H1 (cell line): ENCODE data around the gene HMCN2. TPM values are rescaled to one million over a fixed set of nuclear protein-coding genes. Genes with fewer than 3 reads are reported as not detected.

Experiments
- CTCF ChIA-PET: fragments of 300-600 bp; sonication (Branson Sonifier 250); formaldehyde crosslinking; loops from one replicate; lab custom pipeline; 2021; ENCODE audit not compliant: partially characterized antibody; lab: Charles Lee
- POLR2A ChIA-PET: fragments of 300-600 bp; sonication (Branson Sonifier 250); formaldehyde crosslinking; loops from one replicate; lab custom pipeline; 2021; ENCODE audit warnings: inconsistent platforms; ENCODE audit not compliant: partially characterized antibody; lab: Charles Lee
- DNase-seq, 2 experiments: peaks; one replicate each; pipeline versions ENCODE4 v3.0.0 to v3.0.0-alpha.2; 2010 to 2022; ENCODE audit warnings: low spot score in 2 of 2, low read depth in 1 of 2, mixed read lengths in 1 of 2
- FAIRE-seq: peaks from 2 replicates; lab custom pipeline; 2011; peaks lifted over from hg19 to GRCh38; lab: Jason Lieb, UNC
- H2AFZ ChIP-seq: 2 replicates; pipeline ENCODE4 v1.8.1; 2012; ENCODE audit warnings: low read length, inconsistent platforms
- H2AK5ac ChIP-seq: 2 replicates; pipeline ENCODE4 v1.6.1; 2013; ENCODE audit warnings: low read depth, low read length
- H2BK120ac ChIP-seq: replicated peaks from 2 replicates; pipeline ENCODE3; 2013; ENCODE audit warnings: low read depth, low read length, inconsistent platforms
- H2BK12ac ChIP-seq: 2 replicates; pipeline ENCODE4 v1.6.1; 2013; ENCODE audit warnings: low read depth, low read length
- H2BK15ac ChIP-seq: 2 replicates; pipeline ENCODE4 v1.6.1; 2013; ENCODE audit warnings: low read length
- H2BK20ac ChIP-seq: 2 replicates; pipeline ENCODE4 v1.6.1; 2013; ENCODE audit warnings: low read length
- H2BK5ac ChIP-seq: 2 replicates; pipeline ENCODE4 v1.6.1; 2013; ENCODE audit warnings: low read depth, low read length
- H3K14ac ChIP-seq: 2 replicates; pipeline ENCODE4 v1.6.1; 2013; ENCODE audit warnings: inconsistent platforms; ENCODE audit not compliant: insufficient read length
- H3K18ac ChIP-seq: 2 replicates; pipeline ENCODE4 v1.6.1; 2013; ENCODE audit warnings: low read length; ENCODE audit errors: extremely low read depth
- H3K23ac ChIP-seq: 2 replicates; pipeline ENCODE4 v1.6.1; 2013; ENCODE audit warnings: inconsistent platforms; ENCODE audit not compliant: insufficient read length
- H3K23me2 ChIP-seq: 2 replicates; pipeline ENCODE4 v1.6.1; 2013; ENCODE audit warnings: low read depth, low read length
- H3K27ac ChIP-seq: 2 replicates; pipeline ENCODE4 v1.6.1; 2011; ENCODE audit warnings: low read depth, low read length, inconsistent platforms
- H3K27me3 ChIP-seq, 4 experiments: replicated peaks in 1 of 4; 1 replicate in 1 of 4; 2 replicates in 3 of 4; pipeline versions ENCODE4 v1.6.1 to v1.8.1; 2011 to 2013; ENCODE audit warnings: low read length in 3 of 4, mild to moderate bottlenecking in 3 of 4, inconsistent platforms in 2 of 4, mixed read lengths in 2 of 4, moderate library complexity in 1 of 4; ENCODE audit not compliant: control insufficient read depth in 3 of 4, insufficient read depth in 3 of 4; ENCODE audit errors: extremely low read depth in 1 of 4
- H3K36me3 ChIP-seq, 4 experiments: 2 replicates each; pipeline versions ENCODE4 v1.6.1 to v1.8.1; 2011 to 2013; ENCODE audit warnings: mild to moderate bottlenecking in 4 of 4, low read length in 3 of 4, moderate library complexity in 2 of 4, control low read depth in 1 of 4, inconsistent platforms in 1 of 4; ENCODE audit not compliant: insufficient read depth in 4 of 4, control insufficient read depth in 2 of 4
- H3K4ac ChIP-seq: replicated peaks from 2 replicates; pipeline ENCODE3; 2013; ENCODE audit warnings: low read length, low read depth, mixed read lengths, inconsistent platforms; ENCODE audit not compliant: insufficient read length
- H3K4me1 ChIP-seq, 4 experiments: replicated peaks in 1 of 4; 1 replicate in 1 of 4; 2 replicates in 3 of 4; pipeline versions ENCODE4 v1.6.1 to v1.8.1; 2011 to 2013; ENCODE audit warnings: low read length in 3 of 4, inconsistent platforms in 2 of 4, mixed read lengths in 1 of 4; ENCODE audit not compliant: insufficient read depth in 4 of 4, control insufficient read depth in 3 of 4
- H3K4me2 ChIP-seq, 2 experiments: 2 replicates each; pipeline versions ENCODE4 v1.6.1 to v1.8.1; 2011 to 2013; ENCODE audit warnings: low read depth in 2 of 2, low read length in 2 of 2, control low read depth in 1 of 2, inconsistent platforms in 1 of 2, mild to moderate bottlenecking in 1 of 2; ENCODE audit not compliant: insufficient read depth in 1 of 2
- H3K4me3 ChIP-seq, 4 experiments: fragments of 200-600, 300-600 bp in 1 of 4; sonication (generic), shearing (Covaris generic), sonication (Bioruptor Twin) in 1 of 4; 2 replicates each; pipeline versions ENCODE4 v1.5.1 to v1.8.1; 2011 to 2016; ENCODE audit warnings: low read length in 4 of 4, low read depth in 3 of 4, control low read depth in 2 of 4, inconsistent platforms in 2 of 4, mild to moderate bottlenecking in 2 of 4, mixed read lengths in 1 of 4, moderate library complexity in 1 of 4; ENCODE audit not compliant: insufficient read depth in 2 of 4; ENCODE audit errors: extremely low read depth in 1 of 4
- H3K56ac ChIP-seq: replicated peaks from 2 replicates; pipeline ENCODE3; 2013; ENCODE audit warnings: low read depth, mild to moderate bottlenecking, mixed read lengths, low read length, inconsistent platforms; ENCODE audit not compliant: insufficient read length
- H3K79me1 ChIP-seq: 2 replicates; pipeline ENCODE4 v1.6.1; 2013; ENCODE audit warnings: low read depth, low read length, control low read depth
- H3K79me2 ChIP-seq, 2 experiments: 2 replicates each; pipeline versions ENCODE4 v1.6.1 to v1.8.1; 2012 to 2013; ENCODE audit warnings: low read length in 2 of 2, mild to moderate bottlenecking in 2 of 2, inconsistent platforms in 1 of 2; ENCODE audit not compliant: insufficient read depth in 2 of 2, control insufficient read depth in 1 of 2
- H3K9ac ChIP-seq, 4 experiments: replicated peaks in 1 of 4; 1 replicate in 1 of 4; 2 replicates in 3 of 4; pipeline versions ENCODE4 v1.6.1 to v1.8.1; 2011 to 2013; ENCODE audit warnings: low read depth in 3 of 4, low read length in 3 of 4, control low read depth in 2 of 4, mild to moderate bottlenecking in 2 of 4, moderate library complexity in 2 of 4, inconsistent platforms in 1 of 4; ENCODE audit errors: extremely low read depth in 1 of 4
- H3K9me3 ChIP-seq, 2 experiments: 2 replicates each; pipeline versions ENCODE4 v1.6.1 to v1.8.1; 2012 to 2013; ENCODE audit warnings: mild to moderate bottlenecking in 2 of 2, moderate library complexity in 2 of 2, control low read depth in 1 of 2, inconsistent platforms in 1 of 2, low read depth in 1 of 2, low read length in 1 of 2, mixed read lengths in 1 of 2; ENCODE audit not compliant: insufficient read depth in 2 of 2
- H4K20me1 ChIP-seq, 2 experiments: replicated peaks in 1 of 2; 2 replicates each; pipeline versions ENCODE3 to v1.8.1; 2011 to 2013; ENCODE audit warnings: inconsistent platforms in 2 of 2, low read length in 2 of 2, mild to moderate bottlenecking in 1 of 2; ENCODE audit not compliant: insufficient read depth in 2 of 2, control insufficient read depth in 1 of 2
- H4K5ac ChIP-seq: 2 replicates; pipeline ENCODE4 v1.6.1; 2013; ENCODE audit warnings: low read length, low read depth, mixed read lengths, inconsistent platforms; ENCODE audit not compliant: insufficient read length
- H4K8ac ChIP-seq: 2 replicates; pipeline ENCODE4 v1.8.0; 2013; ENCODE audit warnings: mild to moderate bottlenecking, moderate library complexity, low read length, inconsistent platforms; ENCODE audit not compliant: insufficient read depth; ENCODE audit errors: extremely low read depth
- H4K91ac ChIP-seq: replicated peaks from 2 replicates; pipeline ENCODE3; 2013; ENCODE audit warnings: low read length, mixed read lengths, inconsistent platforms; ENCODE audit not compliant: insufficient read length
- ASH2L ChIP-seq: fragments of 200-600, 300-600 bp; sonication (generic); IDR thresholded peaks from one replicate; pipeline ENCODE4 v1.7.1; 2017; ENCODE audit warnings: low read length
- ATF2 ChIP-seq: IDR thresholded peaks from 2 replicates; pipeline ENCODE4 v1.6.1; 2012; ENCODE audit warnings: low read length, inconsistent platforms
- ATF3 ChIP-seq: IDR thresholded peaks from 2 replicates; pipeline ENCODE4 v1.6.1; 2011; ENCODE audit warnings: low read depth, mild to moderate bottlenecking, low read length; ENCODE audit not compliant: insufficient read depth
- EGR1 ChIP-seq: IDR thresholded peaks from 2 replicates; pipeline ENCODE4 v1.6.1; 2011; ENCODE audit warnings: low read depth, low read length, borderline replicate concordance
- EZH2 ChIP-seq: fragments of 200-600 bp; sonication (generic); IDR thresholded peaks from 2 replicates; pipeline ENCODE4 v1.7.1; 2012; ENCODE audit warnings: low read depth, mild to moderate bottlenecking, moderate library complexity, low read length, inconsistent platforms; ENCODE audit not compliant: severe bottlenecking
- GABPA ChIP-seq: IDR thresholded peaks from 2 replicates; pipeline ENCODE4 v1.6.1; 2011; ENCODE audit warnings: mild to moderate bottlenecking, low read length, moderate library complexity, borderline replicate concordance; ENCODE audit not compliant: insufficient read depth
- GTF2F1 ChIP-seq: IDR thresholded peaks from 2 replicates; pipeline ENCODE4 v1.6.1; 2012; ENCODE audit warnings: low read depth, low read length, improper control_type of control experiment, borderline replicate concordance
- KDM4A ChIP-seq: IDR thresholded peaks from one replicate; pipeline ENCODE4 v1.7.1; 2012; ENCODE audit warnings: low read depth, mild to moderate bottlenecking, moderate library complexity, low read length, inconsistent platforms; ENCODE audit not compliant: severe bottlenecking
- SIX5 ChIP-seq: IDR thresholded peaks from 2 replicates; pipeline ENCODE4 v1.6.1; 2011; ENCODE audit warnings: mild to moderate bottlenecking, low read depth, low read length
- SP2 ChIP-seq: IDR thresholded peaks from 2 replicates; pipeline ENCODE4 v1.6.1; 2012; ENCODE audit warnings: mild to moderate bottlenecking, low read length, inconsistent platforms
- ZNF274 ChIP-seq: IDR thresholded peaks from 2 replicates; pipeline ENCODE4 v1.7.0; 2012; ENCODE audit warnings: low read length, borderline replicate concordance; ENCODE audit errors: extremely low read depth
- WGBS, 2 experiments: shearing (Covaris generic) in 1 of 2; methylation state at CpG; one replicate each; pipeline versions ENCODE4 v1.1.6 to v1.1.7; 2013 to 2015; ENCODE audit warnings: low lambda C conversion rate in 2 of 2, mixed read lengths in 2 of 2, inconsistent platforms in 1 of 2, low coverage in 1 of 2, missing lambda C conversion rate in 1 of 2; ENCODE audit not compliant: insufficient replicate concordance in 2 of 2, insufficient coverage in 1 of 2, insufficient read length in 1 of 2; ENCODE audit errors: extremely low coverage in 1 of 2, missing lambda C conversion rate in 1 of 2; 5-methylcytosine and 5-hydroxymethylcytosine counted together
- polyA plus RNA-seq, 7 experiments: library from polyadenylated mRNA; depleted of rRNA in 3 of 7; stranded (reverse) in 5 of 7; unstranded in 2 of 7; fragments of >200 nt in 5 of 7; fragments of 200-250 nt in 2 of 7; gene quantifications; 1 replicate in 5 of 7; 2 replicates in 1 of 7; 4 replicates in 1 of 7; pipeline versions ENCODE4 v1.2.1 to v1.2.3, GENCODE V29; 2011 to 2013; ENCODE audit warnings: missing spikeins in 2 of 7, mixed read lengths in 2 of 7
- total RNA-seq: library from RNA; stranded (reverse); fragmentation: NEBNext Ultra II Directional; extraction: Animal tissue kit (Norgen Biotek cat#: 25700); gene quantifications from 2 replicates; pipeline ENCODE4 v1.2.1, GENCODE V29; 2021

The HMCN2 gene
- total and polyA plus RNA-seq, 2 of the 8 experiments (the other 6 are each of a cell fraction or from before 2014, with no cell fraction given), result 5.0 to 9.1 TPM

GRCh38 chr9:130476151-130476730 lies 210.7 kb downstream of the HMCN2 start:
- H4K5ac ChIP-seq, result no peak overlapping the region
- H3K18ac ChIP-seq, result no peak overlapping the region
- no peaks in the 10 kb centered on the region for H3K79me2 ChIP-seq
- H3K9ac ChIP-seq, result no peak overlapping the region
- DNase-seq (no peak), FAIRE-seq (no peak)
- H3K79me1 ChIP-seq, result no peaks in the 10 kb centered on the region; the same call in 1 of the 2 replicates
- H4K91ac ChIP-seq, result no peak overlapping the region
- H3K27me3 ChIP-seq, result no peaks in the 10 kb centered on the region
- H2BK120ac ChIP-seq, result no peak overlapping the region
- 0 out of 2 replicates have a peak, but pooled peaks cover 3% of the 10 kb centered on the region for H3K23me2 ChIP-seq
- no peak overlapping the region for H3K23ac ChIP-seq
- no peak overlapping the region for H3K56ac ChIP-seq
- H4K20me1 ChIP-seq, result no peaks in the 10 kb centered on the region
- no peak overlapping the region for H2BK20ac ChIP-seq
- no peak overlapping the region for H2BK15ac ChIP-seq
- peaks cover 0 to 14% (median 3%) of the 10 kb centered on the region in 4 experiments; a peak in 3 of 8 replicates for H3K36me3 ChIP-seq
- no peak overlapping the region for H3K4me2 ChIP-seq
- no peak overlapping the region for H2BK12ac ChIP-seq
- no peak overlapping the region for H3K4me3 ChIP-seq
- H3K4ac ChIP-seq, result no peak overlapping the region
- CTCF ChIA-PET, result interaction anchor here (0.7 to 13.0 kb wide), 4 partner anchors 13 to 237 kb away, joined by 3 to 136 read pairs (median 4); no protein-coding TSS in a partner anchor
- no peak overlapping the region for H3K27ac ChIP-seq
- no peak overlapping the region for H4K8ac ChIP-seq
- H3K9me3 ChIP-seq, result no peaks in the 10 kb centered on the region
- peaks cover 0 to 21% (median 12%) of the 10 kb centered on the region in 4 experiments; a peak in 6 of 7 replicates for H3K4me1 ChIP-seq
- no peak overlapping the region for H2BK5ac ChIP-seq
- 85% methylated on average over 21 of the region's 21 CpGs; no CpG with 5 or more reads in 1 of the 2 experiments for WGBS, 2 experiments
- POLR2A ChIA-PET, result interaction anchor here (0.9 to 1.1 kb wide), 2 partner anchors 10 to 12 kb away, joined by 3 read pairs; no protein-coding TSS in a partner anchor
- no peak overlapping the region for H3K14ac ChIP-seq
- H2AK5ac ChIP-seq, result no peak overlapping the region
- no peak overlapping the region for H2AFZ ChIP-seq
- TF ChIP-seq EGR1, result no peak
- no peak for TF ChIP-seq ZNF274
- TF ChIP-seq SP2, result no peak
- TF ChIP-seq ATF2, result no peak
- no peak for TF ChIP-seq GABPA
- no peak for TF ChIP-seq ASH2L
- TF ChIP-seq SIX5, result no peak
- TF ChIP-seq ATF3, result no peak
- no peak for TF ChIP-seq EZH2
- no peak for TF ChIP-seq KDM4A
- no peak for TF ChIP-seq GTF2F1
